Measurements from ENCODE around the gene DPP6. TPM values are rescaled to one million over a fixed set of nuclear protein-coding genes. Genes with fewer than 3 reads are reported as not detected.

The DPP6 gene
- total and polyA plus RNA-seq, 2 donors (not counting 1 experiment from before 2014, with no cell fraction given), result not detected

GRCh38 chr7:154855366-154855765, 803.2 kb downstream of the DPP6 start:
- intact Hi-C loops (cut with micrococcal nuclease), result no loop called here
- no peak overlapping the region for H3K4me2 ChIP-seq (replicated peaks; ENCODE audit: low read depth, low read length, poor library complexity, severe bottlenecking)

GRCh38 chr7:154856733-154857132, 804.5 kb downstream of the DPP6 start:
- TF ChIP-seq EZH2 (IDR thresholded peaks at IDR 0.05; ENCODE audit: borderline replicate concordance, insufficient read depth, low read depth, low read length, poor library complexity, severe bottlenecking), result no peak
- no peak for TF ChIP-seq CTCF (IDR thresholded peaks at IDR 0.05)
- no peak overlapping the region for H3K9ac ChIP-seq (ENCODE audit: low read length)
- no peaks in the 10 kb centered on the region for H3K27me3 ChIP-seq (replicated peaks in 1 of 4; ENCODE audit: control extremely low read depth in 1 of 4, control insufficient read depth in 3 of 4, insufficient read depth in 4 of 4, low read length in 3 of 4)
- DNase-seq (no peak), ATAC-seq (ENCODE audit: low read depth) (no peak)
- peaks cover 0 to 14% (median 0%) of the 10 kb centered on the region in 3 donors for H3K9me3 ChIP-seq (ENCODE audit: control extremely low read depth in 1 of 3, control insufficient read depth in 2 of 3, insufficient read depth in 1 of 3, low read length in 2 of 3)
- intact Hi-C loops (cut with micrococcal nuclease), result no loop called here
- no peak overlapping the region for H3K4me3 ChIP-seq (ENCODE audit: control extremely low read depth in 1 of 5, extremely low read depth in 1 of 5, insufficient read depth in 1 of 5, low read depth in 2 of 5, low read length in 4 of 5)
- Mint-ChIP-seq H3K4me1 (no peaks in the 10 kb centered on the region), H3K27ac (no peak overlapping the region), H3K9me3 (ENCODE audit: insufficient read depth) (peaks cover 5% of the 10 kb centered on the region), H3K27me3 (peaks cover 5% of the 10 kb centered on the region), H3K4me3 (no peak overlapping the region)
- no peak overlapping the region for H3K27ac ChIP-seq (ENCODE audit: low read length in 2 of 2)
- no peak overlapping the region for H3K4me2 ChIP-seq (replicated peaks; ENCODE audit: low read depth, low read length, poor library complexity, severe bottlenecking)
- CTCF ChIA-PET, result no interaction called here
- 90% methylated on average over 8 of the region's 9 CpGs for WGBS (ENCODE audit: insufficient coverage)
- POLR2A ChIA-PET, result no interaction called here
- H3K36me3 ChIP-seq (replicated peaks in 1 of 2; ENCODE audit: control extremely low read depth in 1 of 2, control insufficient read depth in 1 of 2, extremely low read depth in 1 of 2, insufficient read depth in 2 of 2, low read length in 1 of 2), result no peaks in the 10 kb centered on the region
- H3K4me1 ChIP-seq (ENCODE audit: control insufficient read depth in 2 of 2, insufficient read depth in 2 of 2, low read length in 2 of 2), result no peaks in the 10 kb centered on the region
- no peaks in the 10 kb centered on the region for H4K20me1 ChIP-seq (ENCODE audit: control insufficient read depth, insufficient read depth, low read length, poor library complexity, severe bottlenecking)
- no peak overlapping the region for H2AFZ ChIP-seq (ENCODE audit: insufficient read depth, low read depth, low read length, poor library complexity, severe bottlenecking)
- no peaks in the 10 kb centered on the region for H3K79me2 ChIP-seq (ENCODE audit: control insufficient read depth, insufficient read depth, low read length)

More at GRCh38 chr7:154855366-154855765, 803.2 kb downstream of the DPP6 start:
- TF ChIP-seq CTCF (IDR thresholded peaks at IDR 0.05) (no peak), EZH2 (IDR thresholded peaks at IDR 0.05; ENCODE audit: borderline replicate concordance, insufficient read depth, low read depth, low read length, poor library complexity, severe bottlenecking) (no peak)
- Histone ChIP-seq H3K36me3 (replicated peaks in 1 of 2; ENCODE audit: control extremely low read depth in 1 of 2, control insufficient read depth in 1 of 2, extremely low read depth in 1 of 2, insufficient read depth in 2 of 2, low read length in 1 of 2) (no peaks in the 10 kb centered on the region), H3K9ac (ENCODE audit: low read length) (no peak overlapping the region), H4K20me1 (ENCODE audit: control insufficient read depth, insufficient read depth, low read length, poor library complexity, severe bottlenecking) (no peaks in the 10 kb centered on the region), H3K9me3 (ENCODE audit: control extremely low read depth in 1 of 3, control insufficient read depth in 2 of 3, insufficient read depth in 1 of 3, low read length in 2 of 3) (peaks cover 0 to 14% (median 0%) of the 10 kb centered on the region in 3 donors), H2AFZ (ENCODE audit: insufficient read depth, low read depth, low read length, poor library complexity, severe bottlenecking) (no peak overlapping the region), H3K4me3 (ENCODE audit: control extremely low read depth in 1 of 5, extremely low read depth in 1 of 5, insufficient read depth in 1 of 5, low read depth in 2 of 5, low read length in 4 of 5) (no peak overlapping the region), H3K79me2 (ENCODE audit: control insufficient read depth, insufficient read depth, low read length) (no peaks in the 10 kb centered on the region), H3K27ac (ENCODE audit: low read length in 2 of 2) (no peak overlapping the region), H3K27me3 (replicated peaks in 1 of 4; ENCODE audit: control extremely low read depth in 1 of 4, control insufficient read depth in 3 of 4, insufficient read depth in 4 of 4, low read length in 3 of 4) (no peaks in the 10 kb centered on the region), H3K4me1 (ENCODE audit: control insufficient read depth in 2 of 2, insufficient read depth in 2 of 2, low read length in 2 of 2) (no peaks in the 10 kb centered on the region)
- Mint-ChIP-seq H3K27ac (no peak overlapping the region), H3K4me1 (no peaks in the 10 kb centered on the region), H3K9me3 (ENCODE audit: insufficient read depth) (peaks cover 5% of the 10 kb centered on the region), H3K4me3 (no peak overlapping the region), H3K27me3 (peaks cover 5% of the 10 kb centered on the region)
- ChIA-PET POLR2A (no interaction called here), CTCF (no interaction called here)
- WGBS (ENCODE audit: insufficient coverage), result 83% methylated on average over 11 of the region's 12 CpGs
- DNase-seq (no peak), ATAC-seq (ENCODE audit: low read depth) (no peak)

All from B cell (primary cell).